ENCODE results near the gene NANOS3.
A peak's percentile ranks its signal among the peaks of the same experiment; 100 is the strongest.

NANOS3 gene

GRCh38 chr19:13864667-13865570 is 12.0 kb upstream of the NANOS3 start:
- no peak for DNase-seq

- no peak for DNase-seq
These were observed 11.1 kb upstream of the NANOS3 start for GRCh38 chr19:13865571-13866462.

GRCh38 chr19:13866463-13867046 is 10.4 kb upstream of the NANOS3 start:
- no peak for DNase-seq

GRCh38 chr19:13868663-13869062 is 8.3 kb upstream of the NANOS3 start:
- no peak for DNase-seq

- no peak for DNase-seq
These were observed 7.7 kb upstream of the NANOS3 start for GRCh38 chr19:13869281-13869680.

- DNase-seq, result no peak
These were observed 6.1 kb upstream of the NANOS3 start for GRCh38 chr19:13870873-13871272.

GRCh38 chr19:13872339-13872694 is 4.6 kb upstream of the NANOS3 start:
- no peak for DNase-seq

- no peak for DNase-seq
These were observed 4.1 kb upstream of the NANOS3 start for GRCh38 chr19:13872695-13873389.

GRCh38 chr19:13873834-13874515 is 3.0 kb upstream of the NANOS3 start:
- DNase-seq, result no peak

GRCh38 chr19:13875824-13876223 is 1.1 kb upstream of the NANOS3 start:
- no peak for DNase-seq

GRCh38 chr19:13877303-13877702 is 369 bp downstream of the NANOS3 start:
- no peak for DNase-seq

GRCh38 chr19:13880059-13881043 is 3.4 kb downstream of the NANOS3 start:
- DNase-seq, result peak; percentile 98

- DNase-seq, result no peak
These were observed 4.3 kb downstream of the NANOS3 start for GRCh38 chr19:13881251-13881691.

GRCh38 chr19:13881692-13882418 is 4.9 kb downstream of the NANOS3 start:
- DNase-seq, result no peak

- DNase-seq, result no peak
These were observed 5.5 kb downstream of the NANOS3 start for GRCh38 chr19:13882419-13882795.

GRCh38 chr19:13882836-13883235 is 5.9 kb downstream of the NANOS3 start:
- DNase-seq, result no peak

GRCh38 chr19:13883516-13884064 is 6.7 kb downstream of the NANOS3 start:
- no peak for DNase-seq

GRCh38 chr19:13884726-13885591 is 8.0 kb downstream of the NANOS3 start:
- no peak for DNase-seq

GRCh38 chr19:13885826-13886365 is 9.0 kb downstream of the NANOS3 start:
- DNase-seq, result no peak
